Thoracic aorta (tissue), 2 donors: ENCODE measurements around the gene C1GALT1. TPM values are rescaled to one million over a fixed set of nuclear protein-coding genes. Genes with fewer than 3 reads are reported as not detected.

Experiments used
- ATAC-seq: fragments of 150-250 bp; one replicate; pipeline ENCODE4 v1.8.0; 2017; ENCODE audit warnings: low read depth; ENCODE audit not compliant: insufficient number of reproducible peaks, low FRiP score
- DNase-seq: peaks from one replicate; pipeline ENCODE4 v3.0.0-alpha.2; 2020; ENCODE audit warnings: low spot score
- H3K27ac ChIP-seq, 2 donors: fragments of 200-600 bp; sonication (generic); 1 replicate in 1 of 2; 2 replicates in 1 of 2; pipeline ENCODE4 v1.5.1; 2016; ENCODE audit warnings: mild to moderate bottlenecking in 2 of 2, moderate library complexity in 2 of 2
- H3K27me3 ChIP-seq: fragments of 200-600 bp; sonication (generic); replicated peaks from 2 replicates; pipeline ENCODE4 v1.6.0; 2016; ENCODE audit warnings: mild to moderate bottlenecking; ENCODE audit not compliant: insufficient read depth
- H3K36me3 ChIP-seq: fragments of 200-600 bp; sonication (generic); one replicate; pipeline ENCODE4 v1.5.1; 2016
- H3K4me1 ChIP-seq, 2 donors: fragments of 200-600 bp; sonication (generic); 1 replicate in 1 of 2; 2 replicates in 1 of 2; pipeline versions ENCODE4 v1.5.1 to v1.6.0; 2016; ENCODE audit warnings: low read depth in 2 of 2, mild to moderate bottlenecking in 1 of 2; ENCODE audit not compliant: control insufficient read depth in 1 of 2
- H3K4me3 ChIP-seq: fragments of 200-600 bp; sonication (generic); 2 replicates; pipeline ENCODE4 v1.5.1; 2016; ENCODE audit warnings: mild to moderate bottlenecking
- H3K9me3 ChIP-seq: fragments of 200-600 bp; sonication (generic); 2 replicates; pipeline ENCODE4 v1.5.1; 2016
- total RNA-seq, 2 donors: library from RNA; depleted of rRNA; stranded (reverse); fragments of >200 nt; gene quantifications; one replicate each; pipeline versions ENCODE4 v1.1.0 to v1.2.3, GENCODE V29; 2016
- TF ChIP-seq, protein P1 (sequence below): fragments of 200-600 bp; sonication (generic); IDR thresholded peaks from one replicate; pipeline ENCODE4 v1.5.1; 2019; ENCODE audit warnings: antibody characterized with exemption

The C1GALT1 gene
- total RNA-seq, 2 donors from 2014 or later: 9.3 to 42.3 TPM

DNA sequence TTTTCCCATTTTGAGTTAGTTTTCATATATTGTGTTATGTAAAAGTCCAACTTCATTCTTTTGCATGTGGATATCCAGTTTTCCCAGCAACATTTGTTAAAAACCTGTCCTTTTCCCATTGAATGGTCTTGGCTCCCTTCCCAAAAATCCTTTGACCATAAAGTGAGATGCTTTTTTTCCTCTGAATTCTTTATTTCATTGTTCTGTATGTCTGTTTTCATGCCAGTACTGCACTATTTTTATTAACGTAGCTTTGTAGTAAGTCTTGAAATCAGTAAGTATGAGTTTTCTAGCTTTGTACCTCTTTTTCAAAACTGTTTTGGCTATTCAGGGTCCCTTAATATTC is 20.0 kb downstream of the C1GALT1 start:
- DNase-seq: no peak
- H3K36me3 ChIP-seq: no peaks in the 10 kb centered on the region
- TF ChIP-seq, protein P1, sequence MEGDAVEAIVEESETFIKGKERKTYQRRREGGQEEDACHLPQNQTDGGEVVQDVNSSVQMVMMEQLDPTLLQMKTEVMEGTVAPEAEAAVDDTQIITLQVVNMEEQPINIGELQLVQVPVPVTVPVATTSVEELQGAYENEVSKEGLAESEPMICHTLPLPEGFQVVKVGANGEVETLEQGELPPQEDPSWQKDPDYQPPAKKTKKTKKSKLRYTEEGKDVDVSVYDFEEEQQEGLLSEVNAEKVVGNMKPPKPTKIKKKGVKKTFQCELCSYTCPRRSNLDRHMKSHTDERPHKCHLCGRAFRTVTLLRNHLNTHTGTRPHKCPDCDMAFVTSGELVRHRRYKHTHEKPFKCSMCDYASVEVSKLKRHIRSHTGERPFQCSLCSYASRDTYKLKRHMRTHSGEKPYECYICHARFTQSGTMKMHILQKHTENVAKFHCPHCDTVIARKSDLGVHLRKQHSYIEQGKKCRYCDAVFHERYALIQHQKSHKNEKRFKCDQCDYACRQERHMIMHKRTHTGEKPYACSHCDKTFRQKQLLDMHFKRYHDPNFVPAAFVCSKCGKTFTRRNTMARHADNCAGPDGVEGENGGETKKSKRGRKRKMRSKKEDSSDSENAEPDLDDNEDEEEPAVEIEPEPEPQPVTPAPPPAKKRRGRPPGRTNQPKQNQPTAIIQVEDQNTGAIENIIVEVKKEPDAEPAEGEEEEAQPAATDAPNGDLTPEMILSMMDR: no peak
- H3K27ac ChIP-seq: no peak overlapping the region
- H3K4me1 ChIP-seq: peaks cover 0 to 5% of the 10 kb centered on the region in 2 donors
- H3K4me3 ChIP-seq: no peak overlapping the region
- no peaks in the 10 kb centered on the region for H3K27me3 ChIP-seq
- ATAC-seq: no peak
- no peaks in the 10 kb centered on the region for H3K9me3 ChIP-seq

DNA sequence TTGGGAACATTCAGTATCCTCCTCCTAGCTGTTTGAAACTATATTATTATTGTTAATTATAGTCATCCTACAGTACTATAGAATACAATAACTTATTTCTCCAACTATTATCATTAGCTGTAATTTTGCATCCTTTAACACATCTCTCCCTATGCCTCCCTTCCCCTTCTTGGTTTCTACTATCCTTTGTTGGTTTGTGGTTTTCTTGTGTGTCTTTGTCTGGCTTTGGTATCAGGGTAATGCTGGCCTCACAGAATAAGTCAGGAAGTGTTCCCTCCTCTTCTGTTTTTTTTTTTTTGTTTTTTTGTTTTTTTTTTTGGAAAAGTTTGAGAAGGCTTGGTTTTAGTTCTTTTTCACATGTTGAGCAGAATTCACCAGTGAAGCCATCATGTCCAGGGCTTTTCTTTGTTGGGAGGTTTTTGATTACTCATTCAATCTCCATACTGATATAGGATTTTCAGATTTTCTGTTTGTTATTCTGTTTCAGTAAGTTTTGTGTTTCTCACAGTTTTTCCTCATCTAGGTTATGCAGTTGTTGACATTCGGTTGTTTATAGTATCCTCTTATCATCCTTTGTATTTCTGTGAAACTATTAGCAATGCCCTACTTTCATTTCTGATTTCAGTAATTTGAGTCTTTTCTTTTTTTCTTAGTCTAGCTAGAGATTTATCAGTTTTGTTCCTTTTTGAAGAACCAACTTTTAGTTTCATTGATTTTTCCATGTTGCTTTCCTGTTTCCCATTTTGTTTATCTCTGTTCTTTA is 21.6 kb downstream of the C1GALT1 start:
- no peak overlapping the region for H3K27ac ChIP-seq
- TF ChIP-seq, protein P1: no peak
- no peak overlapping the region for H3K4me3 ChIP-seq
- H3K9me3 ChIP-seq: no peaks in the 10 kb centered on the region
- H3K27me3 ChIP-seq: no peaks in the 10 kb centered on the region
- peaks cover 0 to 5% of the 10 kb centered on the region in 2 donors for H3K4me1 ChIP-seq
- no peak for DNase-seq
- no peak for ATAC-seq
- H3K36me3 ChIP-seq: no peaks in the 10 kb centered on the region

DNA sequence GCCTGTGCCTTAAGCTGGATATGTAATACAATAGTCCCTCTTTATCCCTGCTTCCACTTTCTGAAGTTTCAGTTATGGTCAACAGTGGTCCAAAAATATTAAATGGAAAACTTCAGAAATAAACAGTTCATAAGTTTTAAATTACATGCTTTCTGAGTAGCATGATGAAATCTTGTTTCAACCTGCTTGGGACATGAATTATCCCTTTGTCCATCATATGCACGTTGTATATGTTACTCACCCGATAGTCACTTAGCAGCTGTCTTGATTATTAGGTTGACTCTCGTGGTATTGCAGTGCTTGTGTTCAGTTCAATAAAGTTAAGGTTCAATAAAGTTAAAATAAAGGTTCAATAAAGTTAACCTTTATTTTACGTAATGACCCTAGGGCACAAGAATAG is 25.5 kb downstream of the C1GALT1 start:
- H3K36me3 ChIP-seq: no peaks in the 10 kb centered on the region
- TF ChIP-seq, protein P1: no peak
- ATAC-seq (no peak), DNase-seq (no peak)
- H3K27ac ChIP-seq: no peak overlapping the region
- no peaks in the 10 kb centered on the region for H3K27me3 ChIP-seq
- H3K4me3 ChIP-seq: no peak overlapping the region
- peaks cover 0 to 5% of the 10 kb centered on the region in 2 donors for H3K4me1 ChIP-seq
- no peaks in the 10 kb centered on the region for H3K9me3 ChIP-seq

DNA sequence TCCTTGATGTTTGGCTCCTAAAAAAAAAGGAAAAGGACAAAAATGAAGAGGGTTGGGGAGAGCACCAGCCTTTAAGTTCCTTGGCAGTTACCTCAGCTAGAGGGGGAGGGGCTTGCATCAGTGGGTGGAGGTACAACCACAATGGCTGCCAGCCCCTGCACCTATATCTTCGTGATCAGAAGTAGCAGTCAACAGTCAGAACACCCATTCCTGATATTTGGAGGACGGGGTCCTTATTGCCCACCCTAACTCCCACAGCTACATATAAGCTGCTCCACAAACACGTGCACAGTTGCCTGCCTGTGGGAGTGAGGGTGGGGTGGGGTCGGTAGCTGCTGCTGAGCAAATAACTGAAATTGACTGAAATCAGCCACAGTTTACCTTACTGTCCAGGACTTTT is 26.2 kb downstream of the C1GALT1 start:
- H3K4me3 ChIP-seq: no peak overlapping the region
- no peaks in the 10 kb centered on the region for H3K27me3 ChIP-seq
- no peaks in the 10 kb centered on the region for H3K9me3 ChIP-seq
- peaks cover 0 to 5% of the 10 kb centered on the region in 2 donors for H3K4me1 ChIP-seq
- no peak for DNase-seq
- H3K27ac ChIP-seq: no peak overlapping the region
- ATAC-seq: no peak
- no peaks in the 10 kb centered on the region for H3K36me3 ChIP-seq
- TF ChIP-seq, protein P1: no peak

DNA sequence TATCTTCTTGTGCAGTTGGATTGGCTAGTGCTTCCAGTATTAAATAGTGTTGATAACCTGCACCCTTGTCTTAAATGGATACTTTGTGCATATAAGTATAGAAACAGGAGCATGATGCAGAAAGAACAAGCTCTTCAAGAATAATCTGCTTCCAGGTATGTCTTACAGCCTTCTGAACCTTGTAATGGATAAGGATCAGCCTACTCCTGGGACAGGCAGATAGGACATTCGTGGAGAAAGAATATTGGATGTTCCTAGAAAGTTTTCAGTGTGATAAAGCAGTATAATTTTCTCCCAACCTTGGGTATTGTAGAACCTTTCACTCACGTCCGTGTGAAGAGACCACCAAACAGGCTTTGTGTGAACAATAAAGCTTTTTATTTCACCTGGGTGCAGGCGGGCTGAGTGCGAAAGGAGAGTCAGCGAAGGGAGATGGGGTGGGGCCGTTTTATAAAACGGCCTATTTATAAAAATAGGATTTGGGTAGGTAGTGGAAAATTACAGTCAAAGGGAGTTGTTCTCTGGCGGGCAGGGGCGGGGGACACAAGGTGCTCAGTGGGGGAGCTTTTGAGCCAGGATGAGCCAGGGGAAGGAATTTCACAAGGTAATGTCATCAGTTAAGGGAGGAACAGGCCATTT is 27.2 kb downstream of the C1GALT1 start:
- H3K27me3 ChIP-seq: no peaks in the 10 kb centered on the region
- no peak overlapping the region for H3K27ac ChIP-seq
- ATAC-seq: no peak
- DNase-seq: no peak
- H3K4me1 ChIP-seq: peaks cover 0 to 2% of the 10 kb centered on the region in 2 donors
- H3K4me3 ChIP-seq: no peak overlapping the region
- H3K36me3 ChIP-seq: no peaks in the 10 kb centered on the region
- no peaks in the 10 kb centered on the region for H3K9me3 ChIP-seq
- TF ChIP-seq, protein P1: no peak
